Activated CD4-positive, alpha-beta T cell treated with anti-CD3 and anti-CD28 coated beads for 1 hour (primary cell): ENCODE data around the gene DEGS2.
"Not testable (repeated sequence)": the region's sequence is repeated elsewhere in the genome, so short reads cannot be mapped to it uniquely, and the experiment has no call there.

Source experiments
- DNase-seq: peaks from one replicate; pipeline ENCODE4 v3.0.0-alpha.2; 2020

DEGS2 gene

DNA sequence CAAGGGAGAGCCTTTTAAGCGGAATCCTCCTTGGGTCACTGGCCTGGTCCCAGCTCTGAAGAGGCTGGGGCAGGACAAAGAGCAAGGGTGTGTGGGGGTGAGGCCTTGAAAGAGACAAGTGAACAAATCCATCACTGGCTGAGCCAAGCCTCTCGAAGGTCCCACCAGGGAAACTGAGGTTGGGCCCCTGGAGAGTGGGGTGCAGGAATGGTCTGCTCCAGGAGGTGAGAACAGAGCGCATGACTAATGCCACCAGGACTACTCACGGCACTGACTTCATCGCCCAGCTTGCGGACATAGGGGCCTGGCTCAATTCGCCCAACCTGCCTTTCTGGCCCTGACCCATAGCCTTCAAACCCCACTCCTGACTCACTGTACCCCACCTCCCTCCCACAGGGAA is 19.2 kb upstream of the DEGS2 start:
- DNase-seq, result no peak

- no peak for DNase-seq
Measured at GRCh38 chr14:100176811-100177327, 17.4 kb upstream of the DEGS2 start.

- DNase-seq, result no peak
Measured at GRCh38 chr14:100173353-100173752, 13.9 kb upstream of the DEGS2 start.

- DNase-seq, result no peak
Measured at GRCh38 chr14:100172811-100173210, 13.4 kb upstream of the DEGS2 start.

GRCh38 chr14:100170880-100171279 is 11.4 kb upstream of the DEGS2 start:
- DNase-seq, result no peak

DNA sequence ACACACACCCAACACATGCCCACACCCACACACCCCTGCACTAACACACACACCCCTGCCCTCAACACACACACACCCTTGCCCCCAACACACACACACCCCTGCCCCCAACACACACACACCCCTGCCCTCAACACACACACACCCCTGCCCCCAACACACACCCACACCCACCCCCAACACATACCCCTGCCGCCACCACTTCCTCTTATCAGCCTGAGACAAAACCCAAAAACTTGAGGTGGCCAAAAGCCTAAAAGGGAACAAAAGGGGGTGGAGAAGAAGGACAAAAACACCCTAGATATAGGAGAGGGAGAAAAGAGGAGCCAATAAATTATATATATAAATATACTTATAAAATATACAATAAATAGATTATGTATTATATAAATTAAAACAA is 9.1 kb upstream of the DEGS2 start:
- no peak for DNase-seq

DNA sequence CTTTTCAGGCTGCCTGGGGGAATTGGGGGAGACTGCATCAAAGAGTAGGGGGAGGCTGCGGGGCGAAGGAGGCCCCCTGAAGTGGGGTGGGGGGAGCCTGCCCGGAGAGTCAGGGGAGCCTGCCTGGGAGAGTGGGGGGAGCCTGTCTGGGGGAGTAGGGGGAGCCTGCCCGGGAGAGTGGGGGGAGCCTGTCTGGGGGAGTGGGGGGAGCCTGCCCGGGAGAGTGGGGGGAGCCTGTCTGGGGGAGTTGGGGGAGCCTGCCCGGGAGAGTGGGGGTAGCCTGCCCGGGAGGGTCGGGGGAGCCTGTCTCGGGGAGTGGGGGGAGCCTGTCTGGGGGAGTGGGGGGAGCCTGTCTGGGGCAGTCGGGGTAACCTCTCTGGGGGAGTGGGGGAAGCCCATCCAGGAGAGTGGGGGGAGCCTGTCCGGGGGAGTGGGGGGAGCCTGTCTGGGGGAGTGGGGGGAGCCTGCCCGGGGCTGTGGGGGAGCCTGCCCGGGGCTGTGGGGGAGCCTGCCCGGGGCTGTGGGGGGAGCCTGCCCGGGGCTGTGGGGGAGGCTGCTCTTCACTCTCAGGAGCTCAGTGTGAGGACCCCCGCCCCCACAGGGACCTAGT is 6.5 kb upstream of the DEGS2 start:
- no peak for DNase-seq

GRCh38 chr14:100165376-100165775 is 5.9 kb upstream of the DEGS2 start:
- DNase-seq, result no peak

GRCh38 chr14:100160534-100160916 is 1.1 kb upstream of the DEGS2 start:
- no peak for DNase-seq

DNA sequence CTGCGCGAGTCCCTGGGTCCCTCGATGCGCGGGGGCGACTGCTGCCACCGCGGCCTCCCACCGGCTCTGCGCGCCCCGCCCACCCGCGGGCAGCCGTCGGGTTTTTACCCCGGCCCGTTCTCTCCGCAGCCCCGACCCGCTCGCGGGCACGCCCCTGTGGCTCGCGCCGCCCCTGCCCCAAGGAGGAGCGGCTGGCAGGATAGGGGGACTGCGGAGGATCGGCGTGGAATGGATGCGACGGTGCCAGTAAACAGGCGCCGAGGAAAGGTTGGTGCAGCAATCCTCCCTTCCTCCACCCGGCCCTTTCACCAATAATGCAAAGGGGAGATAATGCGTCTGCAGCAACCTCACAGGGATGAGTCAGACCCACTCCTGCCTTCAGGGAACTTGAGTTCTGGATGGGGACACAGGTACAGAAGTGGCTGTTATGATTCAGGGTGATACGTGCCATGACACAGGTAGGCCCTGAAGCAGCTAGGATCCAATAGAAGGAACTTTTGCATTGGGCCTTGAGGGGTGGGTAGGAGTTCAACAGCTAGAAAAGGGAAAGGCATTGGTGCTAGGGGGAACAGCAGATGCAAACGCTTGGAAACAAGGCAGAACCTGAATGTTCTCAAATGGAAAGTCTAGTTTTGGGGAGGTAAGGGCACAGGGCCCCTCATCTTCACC is 554 bp upstream of the DEGS2 start:
- DNase-seq, result no peak

GRCh38 chr14:100158566-100159093 is 815 bp downstream of the DEGS2 start:
- no peak for DNase-seq

GRCh38 chr14:100157548-100158232 is 1.8 kb downstream of the DEGS2 start:
- not testable (repeated sequence) for DNase-seq

DNA sequence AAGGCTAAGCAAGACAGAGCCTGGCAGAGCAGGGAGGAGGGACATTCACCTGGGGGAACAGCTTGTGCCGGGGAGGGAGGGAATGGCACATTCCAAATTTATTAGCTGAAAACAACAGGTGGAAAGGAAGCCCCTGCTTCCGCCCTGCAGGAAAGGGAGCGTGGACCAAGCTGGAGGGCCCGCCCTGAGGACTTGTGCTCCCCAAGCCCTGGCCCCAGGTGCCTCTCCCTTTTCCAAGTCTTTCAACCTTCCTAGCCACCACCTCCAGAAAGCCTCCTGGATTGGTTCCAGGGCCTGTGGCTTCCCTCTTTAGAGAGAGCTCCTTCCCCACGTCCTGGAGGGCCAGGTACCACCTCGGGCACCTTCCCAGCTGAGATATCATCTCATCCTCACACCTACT is 2.7 kb downstream of the DEGS2 start:
- no peak for DNase-seq

DNA sequence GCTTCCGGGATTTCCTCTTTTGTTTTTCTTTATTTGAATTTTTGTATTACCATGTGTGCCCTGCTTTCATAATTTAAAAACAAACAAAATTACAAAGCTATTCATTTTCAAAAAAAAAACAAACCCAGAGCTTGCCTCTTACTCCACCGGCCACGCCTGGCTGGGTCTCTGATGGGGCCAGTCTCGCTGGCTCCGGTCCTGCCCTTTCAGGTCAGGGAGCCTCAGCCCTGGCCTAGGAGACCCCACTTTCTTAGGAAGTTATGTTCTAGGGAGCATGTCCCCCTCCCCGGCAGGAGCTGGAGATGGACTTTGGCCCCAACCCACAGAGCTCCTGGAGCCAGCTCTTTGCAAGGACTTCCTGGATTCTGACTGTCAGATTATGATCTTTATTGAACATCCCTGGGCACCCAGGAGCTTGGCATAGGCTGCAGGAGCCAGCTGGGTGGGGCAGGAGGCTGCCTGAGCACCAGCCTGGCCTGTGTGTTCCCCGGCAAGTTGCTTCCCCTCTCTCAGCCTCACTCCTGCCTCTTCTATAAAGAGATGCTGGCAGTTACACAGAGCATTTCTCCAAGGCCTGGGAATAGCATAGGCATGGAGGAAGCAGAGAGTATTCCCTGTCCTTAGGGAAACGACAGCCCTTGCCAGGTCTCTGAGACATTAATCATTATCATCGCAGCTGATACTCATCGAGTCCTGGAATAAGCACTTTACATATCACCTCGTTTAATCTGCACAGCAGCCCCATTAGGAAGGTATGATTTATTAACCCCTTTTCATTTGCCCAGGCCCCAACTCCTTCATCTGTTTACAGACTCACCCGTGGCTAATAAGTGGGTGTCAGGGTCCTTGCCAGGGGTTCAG is 3.5 kb downstream of the DEGS2 start:
- DNase-seq, result no peak

- no peak for DNase-seq
Measured at GRCh38 chr14:100155049-100155621, 4.3 kb downstream of the DEGS2 start.

GRCh38 chr14:100153560-100153959 is 5.9 kb downstream of the DEGS2 start:
- no peak for DNase-seq

DNA sequence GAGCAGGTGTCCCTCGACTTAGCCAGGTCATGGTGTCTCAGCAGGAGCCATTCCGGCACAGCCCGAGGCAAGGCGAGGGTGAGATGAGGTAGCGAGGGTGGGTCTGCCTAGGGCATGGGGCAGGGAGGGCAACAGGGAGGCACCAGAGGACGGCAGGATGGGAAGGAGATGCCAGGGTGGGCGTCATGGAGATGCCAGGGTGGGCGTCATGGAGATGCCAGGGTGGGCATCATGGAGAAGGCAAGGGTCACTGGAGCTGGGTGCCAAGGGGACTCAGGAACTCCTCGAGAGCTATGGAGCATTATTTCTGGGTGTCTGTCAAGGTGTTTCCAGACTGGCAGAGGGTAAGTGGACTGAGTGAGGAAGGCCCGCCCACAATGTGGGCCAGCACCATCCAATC is 7.4 kb downstream of the DEGS2 start:
- DNase-seq, result no peak

GRCh38 chr14:100150932-100151587 is 8.4 kb downstream of the DEGS2 start:
- DNase-seq, result no peak

GRCh38 chr14:100149851-100150611 is 9.4 kb downstream of the DEGS2 start:
- DNase-seq, result no peak

- DNase-seq, result no peak
Measured at GRCh38 chr14:100148837-100149731, 10.4 kb downstream of the DEGS2 start.
